A375 (cell line): ENCODE measurements around the gene PPP2R5C. TPM values are rescaled to one million over a fixed set of nuclear protein-coding genes. Genes with fewer than 3 reads are reported as not detected.

ENCODE experiments used
- small RNA-seq: library from RNA; depleted of rRNA; stranded (forward); fragments of <200 nt; gene quantifications from one replicate; pipeline ENCODE3, GENCODE V24; 2014
- total RNA-seq: library from RNA; depleted of rRNA; stranded (reverse); fragments of >200 nt; shearing (Covaris generic); gene quantifications from 2 replicates; pipeline ENCODE4 v1.2.3, GENCODE V29; 2014; rRNA removed

PPP2R5C gene
- total RNA-seq, result 56.5 and 68.6 TPM in 2 replicates

GRCh38 chr14:101761032-101761880 lies at the start of gene PPP2R5C:
TSS of gene PPP2R5C (plus strand) at chr14:101761709. CDS start at chr14:101761894, 185 bp downstream.

GRCh38 chr14:101964297-101965180 lies 203.0 kb downstream of the PPP2R5C start, which contains the start of gene DYNC1H1:
TSS of gene DYNC1H1 (plus strand) at chr14:101964573. CDS start at chr14:101964692, 119 bp downstream.

Small RNA genes lying within 50 kb of the gene (small RNA-seq; reads per million reads assigned to genes)
- gene AL118558.2 (not detected), gene RNU6-790P (not detected)

Other genes with a start within 250 kb of the PPP2R5C start
- not detected in 2 replicates for gene DIO3, start 200.2 kb upstream of the PPP2R5C start, total RNA-seq
- 260 and 297 TPM in 2 replicates for gene DYNC1H1, start 202.9 kb downstream of the PPP2R5C start, total RNA-seq